Rectal smooth muscle tissue (tissue), 1 donor: Measurements from ENCODE around the gene CLEC20A.

Source experiments
- H3K27ac ChIP-seq: one replicate; pipeline ENCODE4 v1.7.0; 2013; ENCODE audit warnings: low read depth, low read length, inconsistent platforms
- H3K27me3 ChIP-seq: one replicate; pipeline ENCODE4 v1.7.0; 2013; ENCODE audit warnings: low read length; ENCODE audit not compliant: control insufficient read depth, insufficient read depth
- H3K36me3 ChIP-seq: one replicate; pipeline ENCODE4 v1.7.0; 2013; ENCODE audit warnings: low read length; ENCODE audit not compliant: control insufficient read depth, insufficient read depth
- H3K4me1 ChIP-seq: one replicate; pipeline ENCODE4 v1.7.0; 2013; ENCODE audit warnings: low read length; ENCODE audit not compliant: control insufficient read depth, insufficient read depth
- H3K4me3 ChIP-seq: one replicate; pipeline ENCODE4 v1.7.0; 2013; ENCODE audit warnings: low read length
- H3K9ac ChIP-seq: one replicate; pipeline ENCODE4 v1.7.0; 2013; ENCODE audit warnings: low read length

Gene CLEC20A

DNA sequence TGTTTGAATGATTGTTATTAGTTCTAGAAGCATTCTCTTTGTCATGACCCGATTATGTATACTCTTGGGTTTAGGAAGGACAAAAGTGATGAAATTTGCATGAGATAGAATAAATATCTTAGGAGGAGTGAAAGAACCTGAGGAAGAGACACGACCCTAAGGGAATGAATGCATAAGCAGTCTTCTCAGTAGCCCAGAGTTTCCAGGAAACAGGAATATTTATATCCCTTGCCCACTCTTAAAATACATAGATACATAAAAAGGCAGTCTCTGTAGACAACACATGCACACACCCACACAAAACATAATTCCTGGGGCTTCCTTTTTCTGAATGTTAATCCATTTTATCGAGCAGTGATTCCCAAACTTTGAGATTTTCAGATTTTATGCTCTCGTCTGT lies 19.4 kb downstream of the CLEC20A start:
- Histone ChIP-seq H3K36me3 (no peaks in the 10 kb centered on the region), H3K9ac (no peak overlapping the region), H3K27me3 (no peaks in the 10 kb centered on the region), H3K4me1 (no peaks in the 10 kb centered on the region), H3K27ac (no peak overlapping the region), H3K4me3 (no peak overlapping the region)

- H3K27ac ChIP-seq: no peak overlapping the region
- H3K4me3 ChIP-seq: no peak overlapping the region
- no peaks in the 10 kb centered on the region for H3K27me3 ChIP-seq
- no peak overlapping the region for H3K9ac ChIP-seq
- no peaks in the 10 kb centered on the region for H3K4me1 ChIP-seq
- peaks cover 7% of the 10 kb centered on the region for H3K36me3 ChIP-seq
Measured at GRCh38 chr1:178472531-178472930, 24.2 kb downstream of the CLEC20A start.

DNA sequence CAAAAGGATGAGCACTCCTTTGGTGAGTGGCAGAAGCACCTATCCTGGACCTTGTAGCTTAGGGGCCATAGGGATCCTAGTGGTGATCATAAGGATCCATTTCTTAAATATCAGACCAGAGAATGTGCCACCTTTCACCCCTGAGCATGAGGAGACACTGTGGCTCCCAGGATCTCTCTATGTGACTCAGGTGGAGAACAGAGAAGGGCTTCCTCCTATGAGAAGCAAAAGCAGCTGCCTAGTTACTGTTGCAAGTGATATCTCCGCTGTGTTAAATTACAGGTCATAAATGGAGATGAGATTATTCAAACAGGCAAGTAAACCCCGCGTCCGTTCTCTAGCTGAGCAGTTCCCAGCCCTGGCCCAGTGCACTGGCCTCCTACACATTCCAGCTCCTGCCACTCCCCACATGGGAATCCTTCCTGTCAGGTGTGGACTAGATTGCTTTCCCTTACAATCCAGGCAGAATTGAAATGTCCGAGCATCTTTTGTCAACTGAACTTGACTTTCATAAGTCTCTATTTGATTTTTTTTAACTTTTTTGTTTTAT lies 26.3 kb downstream of the CLEC20A start:
- no peaks in the 10 kb centered on the region for H3K27me3 ChIP-seq
- no peak overlapping the region for H3K27ac ChIP-seq
- no peaks in the 10 kb centered on the region for H3K4me1 ChIP-seq
- no peak overlapping the region for H3K4me3 ChIP-seq
- H3K9ac ChIP-seq: no peak overlapping the region
- H3K36me3 ChIP-seq: peaks cover 12% of the 10 kb centered on the region

- no peak overlapping the region for H3K27ac ChIP-seq
- H3K36me3 ChIP-seq: peaks cover 14% of the 10 kb centered on the region
- no peaks in the 10 kb centered on the region for H3K4me1 ChIP-seq
- H3K9ac ChIP-seq: no peak overlapping the region
- H3K4me3 ChIP-seq: no peak overlapping the region
- no peaks in the 10 kb centered on the region for H3K27me3 ChIP-seq
Measured at GRCh38 chr1:178467837-178468236, 28.9 kb downstream of the CLEC20A start.

DNA sequence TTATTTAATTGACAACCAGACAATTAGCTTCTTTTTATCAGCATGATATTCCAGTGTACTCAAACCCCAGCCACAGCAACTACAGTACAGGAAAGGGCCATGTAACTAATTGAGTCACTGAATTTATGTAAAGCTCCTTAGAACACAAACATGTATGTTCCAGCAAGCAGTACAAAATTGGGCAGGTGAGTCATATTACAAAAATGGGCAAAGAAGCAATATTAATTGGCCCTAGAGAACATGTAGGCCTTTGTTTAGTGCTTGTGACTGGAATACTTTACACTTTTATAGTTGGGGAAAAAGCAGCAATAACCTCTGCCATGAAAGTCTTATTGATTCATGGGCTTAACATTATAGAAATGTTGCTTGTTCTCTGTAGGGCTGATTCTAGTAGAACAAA lies 31.8 kb downstream of the CLEC20A start:
- no peaks in the 10 kb centered on the region for H3K27me3 ChIP-seq
- H3K4me3 ChIP-seq: no peak overlapping the region
- no peak overlapping the region for H3K9ac ChIP-seq
- no peaks in the 10 kb centered on the region for H3K4me1 ChIP-seq
- H3K36me3 ChIP-seq: peaks cover 14% of the 10 kb centered on the region
- no peak overlapping the region for H3K27ac ChIP-seq

DNA sequence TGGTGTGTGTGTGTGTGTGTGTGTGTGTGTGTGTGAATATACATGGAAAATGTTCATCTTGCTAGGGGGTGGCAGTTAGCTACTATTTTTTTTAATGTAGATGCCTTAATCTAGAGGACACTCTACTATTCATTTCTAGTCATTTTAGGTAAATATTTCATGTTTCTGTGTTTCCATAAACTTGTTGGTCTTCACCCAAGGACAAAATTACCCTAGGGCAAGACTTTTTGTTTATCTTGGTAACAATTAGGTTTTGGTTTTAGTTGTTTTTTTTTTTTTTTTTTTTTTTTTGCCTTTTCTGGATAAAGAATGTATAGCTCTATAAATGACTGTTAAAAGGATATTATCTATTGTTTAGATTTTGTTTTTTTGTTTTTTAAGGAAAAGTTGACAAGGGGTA lies 32.2 kb downstream of the CLEC20A start:
- peaks cover 14% of the 10 kb centered on the region for H3K36me3 ChIP-seq
- no peaks in the 10 kb centered on the region for H3K4me1 ChIP-seq
- H3K4me3 ChIP-seq: no peak overlapping the region
- H3K27me3 ChIP-seq: no peaks in the 10 kb centered on the region
- no peak overlapping the region for H3K9ac ChIP-seq
- H3K27ac ChIP-seq: no peak overlapping the region

GRCh38 chr1:178464141-178464540 lies 32.6 kb downstream of the CLEC20A start:
- H3K27ac ChIP-seq: no peak overlapping the region
- peaks cover 12% of the 10 kb centered on the region for H3K36me3 ChIP-seq
- no peak overlapping the region for H3K4me3 ChIP-seq
- no peak overlapping the region for H3K9ac ChIP-seq
- no peaks in the 10 kb centered on the region for H3K4me1 ChIP-seq
- no peaks in the 10 kb centered on the region for H3K27me3 ChIP-seq

- peaks cover 5% of the 10 kb centered on the region for H3K36me3 ChIP-seq
- no peak overlapping the region for H3K9ac ChIP-seq
- H3K4me3 ChIP-seq: no peak overlapping the region
- no peaks in the 10 kb centered on the region for H3K27me3 ChIP-seq
- no peaks in the 10 kb centered on the region for H3K4me1 ChIP-seq
- no peak overlapping the region for H3K27ac ChIP-seq
Measured at GRCh38 chr1:178461701-178462100, 35.1 kb downstream of the CLEC20A start.

- H3K27me3 ChIP-seq: no peaks in the 10 kb centered on the region
- no peaks in the 10 kb centered on the region for H3K4me1 ChIP-seq
- no peak overlapping the region for H3K27ac ChIP-seq
- no peak overlapping the region for H3K4me3 ChIP-seq
- H3K36me3 ChIP-seq: peaks cover 5% of the 10 kb centered on the region
- no peak overlapping the region for H3K9ac ChIP-seq
Measured at GRCh38 chr1:178461104-178461503, 35.7 kb downstream of the CLEC20A start.

- H3K27ac ChIP-seq: no peak overlapping the region
- no peaks in the 10 kb centered on the region for H3K27me3 ChIP-seq
- no peak overlapping the region for H3K4me3 ChIP-seq
- H3K4me1 ChIP-seq: no peaks in the 10 kb centered on the region
- H3K36me3 ChIP-seq: peaks cover 2% of the 10 kb centered on the region
- H3K9ac ChIP-seq: no peak overlapping the region
Measured at GRCh38 chr1:178458203-178458602, 38.6 kb downstream of the CLEC20A start.

DNA sequence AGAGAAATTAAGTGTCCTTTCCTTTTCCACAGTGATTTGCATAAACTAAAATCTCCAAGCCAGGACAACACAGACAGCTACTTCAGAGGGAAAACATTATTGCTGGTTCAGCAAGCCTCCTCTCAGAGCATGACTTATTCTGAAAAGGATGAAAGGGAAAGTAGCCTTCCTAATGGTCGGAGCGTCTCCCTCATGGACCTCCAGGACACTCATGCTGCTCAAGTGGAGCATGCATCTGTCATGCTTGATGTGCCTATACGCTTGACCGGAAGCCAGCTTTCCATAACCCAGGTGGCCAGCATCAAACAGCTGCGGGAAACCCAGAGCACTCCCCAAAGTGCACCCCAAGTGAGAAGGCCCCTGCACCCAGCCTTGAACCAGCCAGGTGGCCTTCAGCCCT lies 39.1 kb downstream of the CLEC20A start:
- Histone ChIP-seq H3K36me3 (peaks cover 2% of the 10 kb centered on the region), H3K27me3 (no peaks in the 10 kb centered on the region), H3K9ac (no peak overlapping the region), H3K27ac (no peak overlapping the region), H3K4me3 (no peak overlapping the region), H3K4me1 (no peaks in the 10 kb centered on the region)

GRCh38 chr1:178456472-178456871 lies 40.3 kb downstream of the CLEC20A start:
- Histone ChIP-seq H3K9ac (no peak overlapping the region), H3K4me1 (no peaks in the 10 kb centered on the region), H3K36me3 (peaks cover 5% of the 10 kb centered on the region), H3K27me3 (no peaks in the 10 kb centered on the region), H3K4me3 (no peak overlapping the region), H3K27ac (no peak overlapping the region)

GRCh38 chr1:178452013-178452412 lies 44.8 kb downstream of the CLEC20A start:
- H3K27ac ChIP-seq: no peak overlapping the region
- H3K4me3 ChIP-seq: no peak overlapping the region
- peaks cover 3% of the 10 kb centered on the region for H3K36me3 ChIP-seq
- H3K4me1 ChIP-seq: no peaks in the 10 kb centered on the region
- no peaks in the 10 kb centered on the region for H3K27me3 ChIP-seq
- no peak overlapping the region for H3K9ac ChIP-seq
